GM21526 (cell line): ENCODE measurements around the gene SHISA9.
"Not testable (repeated sequence)": the region's sequence is repeated elsewhere in the genome, so short reads cannot be mapped to it uniquely, and the experiment has no call there.

Experiments used
- ATAC-seq: cut with Tn5 transposase; IDR thresholded peaks from one replicate; pipeline ENCODE4 v1.9.1; 2021; ENCODE audit warnings: moderate library complexity; ENCODE audit not compliant: unreplicated experiment, low FRiP score

Gene SHISA9

GRCh38 chr16:12899529-12900143 lies 1.8 kb upstream of the SHISA9 start:
- no peak for ATAC-seq

- ATAC-seq, result no peak
Measured at GRCh38 chr16:12900156-12900555, 1.2 kb upstream of the SHISA9 start.

- ATAC-seq, result no peak
Measured at GRCh38 chr16:12900599-12901203, 697 bp upstream of the SHISA9 start.

- ATAC-seq, result no peak
Measured at GRCh38 chr16:12901204-12901596, 198 bp upstream of the SHISA9 start.

GRCh38 chr16:12902511-12903372 lies 1.3 kb downstream of the SHISA9 start:
- no peak for ATAC-seq

- ATAC-seq, result no peak
Measured at GRCh38 chr16:12903407-12904328, 2.3 kb downstream of the SHISA9 start.

- no peak for ATAC-seq
Measured at GRCh38 chr16:12904329-12904671, 2.9 kb downstream of the SHISA9 start.

GRCh38 chr16:12906271-12906670 lies 4.9 kb downstream of the SHISA9 start:
- ATAC-seq, result no peak

GRCh38 chr16:12906765-12907516 lies 5.5 kb downstream of the SHISA9 start:
- no peak for ATAC-seq

GRCh38 chr16:12907670-12908233 lies 6.4 kb downstream of the SHISA9 start:
- no peak for ATAC-seq

GRCh38 chr16:12917246-12917645 lies 15.8 kb downstream of the SHISA9 start:
- ATAC-seq, result no peak

- no peak for ATAC-seq
Measured at GRCh38 chr16:12917653-12918052, 16.3 kb downstream of the SHISA9 start.

GRCh38 chr16:12920739-12921138 lies 19.3 kb downstream of the SHISA9 start:
- ATAC-seq, result no peak

GRCh38 chr16:12923640-12924039 lies 22.2 kb downstream of the SHISA9 start:
- ATAC-seq, result not testable (repeated sequence)

GRCh38 chr16:12925026-12925800 lies 23.8 kb downstream of the SHISA9 start:
- no peak for ATAC-seq

- no peak for ATAC-seq
Measured at GRCh38 chr16:12927591-12927990, 26.2 kb downstream of the SHISA9 start.

GRCh38 chr16:12930881-12931280 lies 29.5 kb downstream of the SHISA9 start:
- no peak for ATAC-seq

- no peak for ATAC-seq
Measured at GRCh38 chr16:12936391-12936790, 35.0 kb downstream of the SHISA9 start.

GRCh38 chr16:12941896-12942295 lies 40.5 kb downstream of the SHISA9 start:
- ATAC-seq, result no peak
